ENCODE measurements around the gene TNFRSF4.
"Not testable (repeated sequence)": the region's sequence is repeated elsewhere in the genome, so short reads cannot be mapped to it uniquely, and the experiment has no call there.

The TNFRSF4 gene

DNA sequence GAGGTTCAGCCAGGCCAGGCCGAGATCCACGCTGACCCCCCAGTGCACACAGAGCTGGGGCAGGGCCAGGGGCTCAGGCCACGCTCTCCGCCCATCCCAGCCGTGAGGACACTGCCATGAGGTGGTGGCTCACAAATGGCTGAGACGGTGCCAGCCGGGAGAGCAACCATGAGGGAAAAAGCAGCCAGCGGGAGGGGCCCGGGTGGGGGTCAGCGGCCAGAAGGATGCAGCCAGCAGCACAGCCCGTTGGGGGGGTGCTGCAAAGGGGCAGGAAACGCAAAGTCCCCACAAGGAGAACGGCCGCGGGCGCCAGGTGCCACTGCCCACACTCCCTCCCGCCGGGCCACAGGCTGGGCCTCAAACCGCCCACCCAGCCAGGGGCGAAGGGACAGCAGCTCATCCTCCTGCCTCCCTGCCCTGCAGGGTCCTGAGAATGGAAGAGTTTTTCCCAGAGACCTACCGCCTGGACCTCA is 32.0 kb downstream of the TNFRSF4 start:
- Histone ChIP-seq H3K4me1 (ENCODE audit: control insufficient read depth in 1 of 2, insufficient read depth in 2 of 2, low read length in 2 of 2) (no peaks in the 10 kb centered on the region), H3K9ac (ENCODE audit: low read depth in 1 of 2, low read length in 2 of 2) (no peak overlapping the region), H3K36me3 (ENCODE audit: control insufficient read depth in 1 of 2, insufficient read depth in 2 of 2, low read length in 2 of 2) (no peaks in the 10 kb centered on the region), H3K4me3 (ENCODE audit: low read depth in 1 of 2, low read length in 2 of 2) (no peak overlapping the region), H3K27ac (ENCODE audit: low read depth, low read length) (no peak overlapping the region), H3K27me3 (ENCODE audit: control insufficient read depth in 1 of 2, insufficient read depth in 2 of 2, low read length in 2 of 2) (no peaks in the 10 kb centered on the region), H3K9me3 (ENCODE audit: control insufficient read depth in 1 of 2, low read length in 2 of 2) (no peaks in the 10 kb centered on the region)

DNA sequence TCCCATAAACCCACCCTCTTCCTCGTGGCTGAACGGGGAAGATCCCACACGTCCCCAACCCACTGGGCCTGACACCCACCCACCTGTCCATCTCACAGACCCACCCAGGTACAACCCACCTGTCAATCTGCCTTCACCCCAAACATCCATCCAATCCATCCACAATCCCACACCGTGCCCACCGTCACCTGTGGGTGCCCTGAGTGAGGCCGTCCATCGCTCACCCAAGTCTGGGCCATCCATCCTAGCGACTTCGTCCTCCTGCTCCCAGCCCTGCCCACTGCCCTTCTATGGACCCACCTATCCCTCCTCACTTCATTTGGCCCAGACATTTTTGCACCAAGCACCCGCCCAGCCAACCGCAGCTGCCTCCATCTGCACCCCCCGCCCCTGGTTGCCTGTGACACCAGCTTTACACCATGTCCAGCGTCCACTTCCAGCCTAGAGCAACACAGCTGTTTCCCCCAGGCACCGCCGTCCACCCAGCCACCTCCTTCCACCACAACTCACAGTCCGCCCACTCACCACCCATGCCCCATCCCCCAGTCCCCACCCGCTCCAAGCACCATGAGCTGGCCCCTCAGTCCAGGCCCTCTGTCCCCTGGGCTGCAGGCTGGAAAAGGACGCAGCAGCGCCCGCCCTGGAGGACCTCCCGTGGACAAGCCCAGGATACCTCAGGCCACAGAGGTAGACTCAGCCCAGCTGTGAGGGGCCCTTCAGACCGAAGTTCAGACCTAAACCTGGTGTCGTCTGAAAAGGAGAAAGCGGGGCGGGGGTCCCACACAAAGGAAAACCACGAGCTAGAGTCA is 32.6 kb downstream of the TNFRSF4 start:
- Histone ChIP-seq H3K27me3 (ENCODE audit: control insufficient read depth in 1 of 2, insufficient read depth in 2 of 2, low read length in 2 of 2) (no peaks in the 10 kb centered on the region), H3K36me3 (ENCODE audit: control insufficient read depth in 1 of 2, insufficient read depth in 2 of 2, low read length in 2 of 2) (no peaks in the 10 kb centered on the region), H3K9me3 (ENCODE audit: control insufficient read depth in 1 of 2, low read length in 2 of 2) (no peaks in the 10 kb centered on the region), H3K27ac (ENCODE audit: low read depth, low read length) (no peak overlapping the region), H3K4me3 (ENCODE audit: low read depth in 1 of 2, low read length in 2 of 2) (no peak overlapping the region), H3K9ac (ENCODE audit: low read depth in 1 of 2, low read length in 2 of 2) (no peak overlapping the region), H3K4me1 (ENCODE audit: control insufficient read depth in 1 of 2, insufficient read depth in 2 of 2, low read length in 2 of 2) (no peaks in the 10 kb centered on the region)

DNA sequence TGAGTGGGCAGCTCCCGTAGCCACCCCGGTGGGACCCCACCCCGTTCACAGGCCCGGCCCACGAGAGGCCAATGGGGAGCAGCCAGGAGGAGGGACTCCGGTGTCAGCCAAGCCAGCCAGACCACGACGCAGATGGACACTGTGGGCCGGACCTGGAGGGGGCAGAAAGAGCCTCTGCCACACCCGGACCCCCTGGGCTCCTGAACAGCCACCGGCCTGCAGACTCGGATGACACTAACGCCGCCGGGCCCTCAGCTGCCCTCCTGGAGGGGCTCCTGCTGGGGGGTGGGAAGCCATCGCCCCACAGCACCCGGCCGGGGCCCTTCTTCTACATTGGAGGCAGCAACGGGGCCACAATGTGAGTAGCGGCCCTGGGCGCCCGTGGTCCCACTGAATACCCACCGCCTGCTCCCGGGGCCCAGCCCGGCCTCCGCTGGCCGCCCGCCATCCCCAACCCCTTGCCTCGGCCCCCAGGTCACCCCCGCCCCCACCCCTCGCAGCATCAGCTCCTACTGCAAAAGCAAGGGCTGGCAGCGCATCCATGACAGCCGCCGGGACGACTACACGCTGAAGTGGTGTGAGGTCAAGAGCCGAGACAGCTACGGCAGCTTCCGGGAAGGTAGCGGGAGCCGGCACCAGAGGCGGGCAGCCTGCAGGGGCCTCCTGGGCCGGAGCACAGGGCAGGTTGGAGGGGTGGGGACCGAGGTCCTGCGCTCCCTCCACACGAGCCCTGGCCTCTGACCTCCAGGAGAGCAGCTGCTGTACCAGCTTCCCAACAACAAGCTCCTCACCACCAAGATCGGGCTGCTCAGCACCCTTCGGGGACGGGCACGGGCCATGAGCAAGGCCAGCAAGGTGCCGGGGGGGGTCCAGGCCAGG is 33.7 kb downstream of the TNFRSF4 start:
- Histone ChIP-seq H3K27me3 (ENCODE audit: control insufficient read depth in 1 of 2, insufficient read depth in 2 of 2, low read length in 2 of 2) (no peaks in the 10 kb centered on the region), H3K9ac (ENCODE audit: low read depth in 1 of 2, low read length in 2 of 2) (no peak overlapping the region), H3K4me3 (ENCODE audit: low read depth in 1 of 2, low read length in 2 of 2) (no peak overlapping the region), H3K36me3 (ENCODE audit: control insufficient read depth in 1 of 2, insufficient read depth in 2 of 2, low read length in 2 of 2) (no peaks in the 10 kb centered on the region), H3K27ac (ENCODE audit: low read depth, low read length) (no peak overlapping the region), H3K4me1 (ENCODE audit: control insufficient read depth in 1 of 2, insufficient read depth in 2 of 2, low read length in 2 of 2) (no peaks in the 10 kb centered on the region), H3K9me3 (ENCODE audit: control insufficient read depth in 1 of 2, low read length in 2 of 2) (no peaks in the 10 kb centered on the region)

DNA sequence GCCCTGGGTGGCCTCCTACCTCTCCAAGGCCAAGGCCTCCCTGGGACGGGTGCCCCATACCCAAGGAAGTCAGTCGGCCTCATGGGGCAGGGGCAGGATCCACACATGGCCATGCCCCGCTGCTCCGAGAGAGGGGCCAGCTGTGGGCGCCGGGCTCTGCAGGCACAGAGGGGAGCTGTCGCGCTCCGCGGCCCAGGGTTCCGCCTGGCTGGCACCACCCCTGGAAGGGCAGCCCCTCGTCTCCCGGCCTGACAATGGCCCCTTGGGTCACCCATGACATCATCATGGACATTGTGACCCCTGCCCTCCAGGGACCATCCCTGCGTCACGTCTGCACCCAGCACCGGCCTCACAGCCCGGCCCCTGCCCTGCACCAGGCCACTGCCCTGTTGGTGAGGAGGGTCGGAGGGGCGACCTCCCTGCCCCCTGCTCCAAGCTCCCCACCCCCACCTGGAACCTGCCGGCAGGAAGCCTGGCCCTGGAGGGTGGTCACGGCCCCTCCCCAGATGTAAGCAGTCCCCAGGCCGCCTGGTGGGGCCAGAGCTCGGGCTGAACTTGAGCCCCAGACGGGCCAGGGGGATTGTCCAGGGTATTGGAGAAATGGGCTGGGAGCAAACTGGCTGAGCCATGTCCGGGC is 34.5 kb downstream of the TNFRSF4 start:
- no peak overlapping the region for H3K4me3 ChIP-seq (ENCODE audit: low read depth in 1 of 2, low read length in 2 of 2)
- no peaks in the 10 kb centered on the region for H3K9me3 ChIP-seq (ENCODE audit: control insufficient read depth in 1 of 2, low read length in 2 of 2)
- H3K27me3 ChIP-seq (ENCODE audit: control insufficient read depth in 1 of 2, insufficient read depth in 2 of 2, low read length in 2 of 2) = no peaks in the 10 kb centered on the region
- no peak overlapping the region for H3K27ac ChIP-seq (ENCODE audit: low read depth, low read length)
- H3K9ac ChIP-seq (ENCODE audit: low read depth in 1 of 2, low read length in 2 of 2) = no peak overlapping the region
- H3K36me3 ChIP-seq (ENCODE audit: control insufficient read depth in 1 of 2, insufficient read depth in 2 of 2, low read length in 2 of 2) = no peaks in the 10 kb centered on the region
- H3K4me1 ChIP-seq (ENCODE audit: control insufficient read depth in 1 of 2, insufficient read depth in 2 of 2, low read length in 2 of 2) = no peaks in the 10 kb centered on the region

DNA sequence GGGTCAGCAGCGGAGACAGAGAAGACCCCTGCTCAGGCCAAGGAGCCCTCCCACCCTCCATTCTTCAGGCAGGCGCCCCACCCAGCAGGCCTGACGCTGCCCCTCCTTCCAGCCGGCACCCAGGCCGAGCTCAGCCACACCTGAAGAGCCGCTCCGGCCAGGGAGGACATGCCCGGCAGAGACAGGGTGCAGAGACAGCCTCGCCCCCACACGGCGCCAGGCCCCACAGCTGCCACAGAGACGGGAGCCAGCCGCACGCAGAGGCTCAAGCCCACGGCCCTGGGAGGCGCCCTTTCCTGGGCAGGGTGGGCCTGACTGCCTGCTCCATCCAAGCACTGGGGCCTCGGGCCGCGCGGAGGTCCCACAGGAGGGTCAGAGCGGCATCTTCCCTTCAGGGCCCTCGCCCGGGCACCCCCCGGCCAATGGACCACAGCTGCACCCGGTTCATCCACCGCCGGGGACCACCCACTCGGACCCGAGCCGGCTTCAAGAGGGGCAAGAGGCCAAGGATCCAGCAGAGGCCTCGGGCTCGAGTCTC is 35.1 kb downstream of the TNFRSF4 start:
- Histone ChIP-seq H3K4me3 (ENCODE audit: low read depth in 1 of 2, low read length in 2 of 2) (no peak overlapping the region), H3K9me3 (ENCODE audit: control insufficient read depth in 1 of 2, low read length in 2 of 2) (no peaks in the 10 kb centered on the region), H3K27ac (ENCODE audit: low read depth, low read length) (no peak overlapping the region), H3K27me3 (ENCODE audit: control insufficient read depth in 1 of 2, insufficient read depth in 2 of 2, low read length in 2 of 2) (no peaks in the 10 kb centered on the region), H3K4me1 (ENCODE audit: control insufficient read depth in 1 of 2, insufficient read depth in 2 of 2, low read length in 2 of 2) (no peaks in the 10 kb centered on the region), H3K36me3 (ENCODE audit: control insufficient read depth in 1 of 2, insufficient read depth in 2 of 2, low read length in 2 of 2) (no peaks in the 10 kb centered on the region), H3K9ac (ENCODE audit: low read depth in 1 of 2, low read length in 2 of 2) (no peak overlapping the region)

DNA sequence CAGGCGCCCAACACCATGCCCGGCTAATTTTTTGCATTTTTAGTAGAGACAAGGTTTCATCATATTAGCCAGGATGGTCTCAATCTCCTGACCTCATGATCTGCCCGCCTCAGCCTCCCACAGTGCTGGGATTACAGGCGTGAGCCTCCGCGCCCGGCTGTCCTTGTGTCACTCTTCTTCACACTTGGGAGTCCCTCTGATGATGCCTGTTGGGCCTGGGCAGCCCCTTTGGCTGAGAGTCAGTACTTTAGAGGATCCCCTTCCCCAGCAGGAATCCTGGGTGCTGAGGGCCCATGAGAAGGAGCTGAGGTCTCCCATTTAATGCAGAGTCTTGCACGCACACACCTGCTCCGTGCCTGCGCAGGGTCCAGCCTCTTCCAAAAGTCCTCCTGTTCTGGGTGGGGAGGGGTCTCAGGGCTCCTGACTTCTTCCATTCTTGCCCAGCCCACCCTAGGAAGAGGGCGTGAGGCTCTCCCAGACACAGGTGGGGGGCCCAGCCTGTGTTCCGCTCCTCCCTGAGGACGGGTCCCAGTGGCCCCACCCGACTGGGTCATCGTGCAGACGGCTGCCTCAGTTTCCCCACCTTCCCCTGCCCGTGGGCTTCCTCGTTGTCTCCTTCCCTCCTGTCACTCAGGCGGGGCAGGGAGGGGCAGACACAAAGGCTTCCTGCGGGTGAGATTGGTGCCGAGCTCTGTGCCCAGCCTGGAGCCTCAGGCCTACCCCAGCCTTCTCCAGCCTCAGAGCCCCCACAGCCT is 36.3 kb downstream of the TNFRSF4 start:
- H3K36me3 ChIP-seq (ENCODE audit: control insufficient read depth in 1 of 2, insufficient read depth in 2 of 2, low read length in 2 of 2) = no peaks in the 10 kb centered on the region
- H3K27ac ChIP-seq (ENCODE audit: low read depth, low read length) = no peak overlapping the region
- no peak overlapping the region for H3K9ac ChIP-seq (ENCODE audit: low read depth in 1 of 2, low read length in 2 of 2)
- H3K9me3 ChIP-seq (ENCODE audit: control insufficient read depth in 1 of 2, low read length in 2 of 2) = no peaks in the 10 kb centered on the region
- H3K27me3 ChIP-seq (ENCODE audit: control insufficient read depth in 1 of 2, insufficient read depth in 2 of 2, low read length in 2 of 2) = no peaks in the 10 kb centered on the region
- no peak overlapping the region for H3K4me3 ChIP-seq (ENCODE audit: low read depth in 1 of 2, low read length in 2 of 2)
- peaks cover 0 to 3% of the 10 kb centered on the region in 2 donors for H3K4me1 ChIP-seq (ENCODE audit: control insufficient read depth in 1 of 2, insufficient read depth in 2 of 2, low read length in 2 of 2)

DNA sequence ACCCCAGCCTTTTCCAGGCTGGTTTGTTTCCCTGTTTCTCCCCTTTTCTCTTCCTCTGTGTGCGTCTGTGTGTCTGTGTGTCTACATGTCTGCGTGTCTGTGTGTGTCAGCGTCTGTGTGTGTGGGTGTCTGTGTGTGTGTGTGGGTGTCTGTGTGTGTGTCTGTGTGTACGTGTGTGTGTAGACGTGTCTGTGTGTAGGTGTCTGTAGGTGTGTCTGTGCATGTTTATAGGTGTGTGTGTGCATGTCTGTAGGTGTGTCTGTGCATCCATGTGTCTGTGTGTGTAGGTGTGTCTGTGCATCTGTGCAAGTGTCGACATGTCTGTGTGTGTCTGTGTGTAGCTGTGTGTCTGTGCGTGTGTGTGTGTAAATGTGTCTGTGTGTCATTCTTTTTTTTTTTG is 37.0 kb downstream of the TNFRSF4 start:
- H3K4me1 ChIP-seq (ENCODE audit: control insufficient read depth in 1 of 2, insufficient read depth in 2 of 2, low read length in 2 of 2) = peaks cover 0 to 3% of the 10 kb centered on the region in 2 donors
- H3K36me3 ChIP-seq (ENCODE audit: control insufficient read depth in 1 of 2, insufficient read depth in 2 of 2, low read length in 2 of 2) = no peaks in the 10 kb centered on the region
- no peak overlapping the region for H3K9ac ChIP-seq (ENCODE audit: low read depth in 1 of 2, low read length in 2 of 2)
- H3K27ac ChIP-seq (ENCODE audit: low read depth, low read length) = no peak overlapping the region
- H3K27me3 ChIP-seq (ENCODE audit: control insufficient read depth in 1 of 2, insufficient read depth in 2 of 2, low read length in 2 of 2) = peaks cover 0 to 4% of the 10 kb centered on the region in 2 donors
- no peak overlapping the region for H3K4me3 ChIP-seq (ENCODE audit: low read depth in 1 of 2, low read length in 2 of 2)
- no peaks in the 10 kb centered on the region for H3K9me3 ChIP-seq (ENCODE audit: control insufficient read depth in 1 of 2, low read length in 2 of 2)

DNA sequence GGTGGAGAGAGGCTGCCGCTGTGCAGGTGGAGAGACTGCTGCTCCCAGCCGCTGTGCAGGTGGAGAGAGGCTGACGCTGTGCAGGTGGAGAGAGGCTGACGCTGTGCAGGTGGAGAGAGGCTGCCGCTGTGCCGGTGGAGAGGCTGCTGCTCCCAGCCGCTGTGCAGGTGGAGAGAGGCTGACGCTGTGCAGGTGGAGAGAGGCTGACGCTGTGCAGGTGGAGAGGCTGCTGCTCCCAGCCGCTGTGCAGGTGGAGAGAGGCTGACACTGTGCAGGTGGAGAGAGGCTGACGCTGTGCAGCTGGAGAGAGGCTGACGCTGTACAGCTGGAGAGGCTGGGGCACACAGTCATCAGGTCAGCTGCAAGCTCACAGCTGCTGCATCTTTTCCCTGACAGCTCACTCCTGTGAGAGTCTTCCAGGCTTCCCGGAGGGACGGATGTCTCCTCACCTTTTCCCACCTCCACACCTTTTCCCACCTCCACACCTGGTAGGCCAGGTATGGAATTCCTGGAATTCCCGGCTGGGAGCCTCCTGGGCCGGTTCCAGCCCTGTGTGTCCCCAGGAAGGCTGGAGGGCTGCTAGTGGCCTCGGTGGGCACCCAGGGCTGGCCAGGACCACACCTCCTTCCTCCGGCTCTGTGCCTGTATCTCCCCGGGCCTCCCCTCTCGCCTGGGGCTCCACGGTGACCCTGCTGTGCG is 37.7 kb downstream of the TNFRSF4 start:
- H3K9me3 ChIP-seq (ENCODE audit: control insufficient read depth in 1 of 2, low read length in 2 of 2); H3K4me3 ChIP-seq (ENCODE audit: low read depth in 1 of 2, low read length in 2 of 2); H3K27me3 ChIP-seq (ENCODE audit: control insufficient read depth in 1 of 2, insufficient read depth in 2 of 2, low read length in 2 of 2); H3K9ac ChIP-seq (ENCODE audit: low read depth in 1 of 2, low read length in 2 of 2); H3K36me3 ChIP-seq (ENCODE audit: control insufficient read depth in 1 of 2, insufficient read depth in 2 of 2, low read length in 2 of 2); H3K4me1 ChIP-seq (ENCODE audit: control insufficient read depth in 1 of 2, insufficient read depth in 2 of 2, low read length in 2 of 2); H3K27ac ChIP-seq (ENCODE audit: low read depth, low read length): not testable (repeated sequence)
